ENCODE results near the gene NTSR1.

Gene NTSR1

GRCh38 chr20:62745952-62746288, 37.3 kb downstream of the NTSR1 start:
- TF ChIP-seq, protein P1, sequence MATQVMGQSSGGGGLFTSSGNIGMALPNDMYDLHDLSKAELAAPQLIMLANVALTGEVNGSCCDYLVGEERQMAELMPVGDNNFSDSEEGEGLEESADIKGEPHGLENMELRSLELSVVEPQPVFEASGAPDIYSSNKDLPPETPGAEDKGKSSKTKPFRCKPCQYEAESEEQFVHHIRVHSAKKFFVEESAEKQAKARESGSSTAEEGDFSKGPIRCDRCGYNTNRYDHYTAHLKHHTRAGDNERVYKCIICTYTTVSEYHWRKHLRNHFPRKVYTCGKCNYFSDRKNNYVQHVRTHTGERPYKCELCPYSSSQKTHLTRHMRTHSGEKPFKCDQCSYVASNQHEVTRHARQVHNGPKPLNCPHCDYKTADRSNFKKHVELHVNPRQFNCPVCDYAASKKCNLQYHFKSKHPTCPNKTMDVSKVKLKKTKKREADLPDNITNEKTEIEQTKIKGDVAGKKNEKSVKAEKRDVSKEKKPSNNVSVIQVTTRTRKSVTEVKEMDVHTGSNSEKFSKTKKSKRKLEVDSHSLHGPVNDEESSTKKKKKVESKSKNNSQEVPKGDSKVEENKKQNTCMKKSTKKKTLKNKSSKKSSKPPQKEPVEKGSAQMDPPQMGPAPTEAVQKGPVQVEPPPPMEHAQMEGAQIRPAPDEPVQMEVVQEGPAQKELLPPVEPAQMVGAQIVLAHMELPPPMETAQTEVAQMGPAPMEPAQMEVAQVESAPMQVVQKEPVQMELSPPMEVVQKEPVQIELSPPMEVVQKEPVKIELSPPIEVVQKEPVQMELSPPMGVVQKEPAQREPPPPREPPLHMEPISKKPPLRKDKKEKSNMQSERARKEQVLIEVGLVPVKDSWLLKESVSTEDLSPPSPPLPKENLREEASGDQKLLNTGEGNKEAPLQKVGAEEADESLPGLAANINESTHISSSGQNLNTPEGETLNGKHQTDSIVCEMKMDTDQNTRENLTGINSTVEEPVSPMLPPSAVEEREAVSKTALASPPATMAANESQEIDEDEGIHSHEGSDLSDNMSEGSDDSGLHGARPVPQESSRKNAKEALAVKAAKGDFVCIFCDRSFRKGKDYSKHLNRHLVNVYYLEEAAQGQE (IDR thresholded peaks at IDR 0.05; ENCODE audit: insufficient replicate concordance, low read depth): no peak
- no peak for TF ChIP-seq GABPA (IDR thresholded peaks at IDR 0.05; ENCODE audit: low read depth)
- TF ChIP-seq POLR2AphosphoS5 (IDR thresholded peaks at IDR 0.05; ENCODE audit: low read depth): no peak
- TF ChIP-seq CTCF (IDR thresholded peaks at IDR 0.05; ENCODE audit: insufficient read depth, low read length): no peak
- TF ChIP-seq SPI1 (IDR thresholded peaks at IDR 0.05; ENCODE audit: borderline replicate concordance, low read depth): no peak
- H3K27me3 ChIP-seq (ENCODE audit: insufficient read depth, poor library complexity, severe bottlenecking): no peaks in the 10 kb centered on the region

DNA sequence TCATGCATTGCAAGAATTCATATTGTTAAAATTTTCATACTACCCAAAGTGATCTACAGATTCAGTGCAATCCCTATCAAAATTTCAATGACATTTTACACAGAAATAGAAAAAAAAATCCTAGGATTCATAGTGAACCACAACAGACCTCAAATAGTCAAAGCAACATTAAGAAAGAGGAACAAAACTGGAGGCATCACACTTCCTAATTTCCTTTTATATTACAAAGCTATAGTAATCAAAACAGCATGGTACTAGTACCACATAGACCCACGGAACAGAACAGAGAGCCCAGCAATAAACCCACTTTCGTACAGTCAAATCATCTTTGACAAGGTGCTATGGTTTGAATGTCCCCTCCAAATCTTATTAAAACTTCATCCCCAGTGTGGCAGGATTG, 39.7 kb downstream of the NTSR1 start:
- no peak overlapping the region for H3K27ac ChIP-seq (replicated peaks)
- H3K27me3 ChIP-seq (ENCODE audit: insufficient read depth, poor library complexity, severe bottlenecking): no peaks in the 10 kb centered on the region
- no peak for DNase-seq (ENCODE audit: low read depth in 1 of 2, low spot score in 1 of 2)
- TF ChIP-seq POLR2AphosphoS5 (IDR thresholded peaks at IDR 0.05; ENCODE audit: low read depth) (no peak), SPI1 (IDR thresholded peaks at IDR 0.05; ENCODE audit: borderline replicate concordance, low read depth) (peak; percentile 58; the same call in 1 of the 2 replicates)
- no peak overlapping the region for H3K4me3 ChIP-seq (replicated peaks; ENCODE audit: insufficient read depth, low read length)

More at GRCh38 chr20:62745952-62746288, 37.3 kb downstream of the NTSR1 start:
- Histone ChIP-seq H3K4me3 (replicated peaks; ENCODE audit: insufficient read depth, low read length) (no peak overlapping the region), H3K27ac (replicated peaks) (no peak overlapping the region)
- DNase-seq (ENCODE audit: low read depth in 1 of 2, low spot score in 1 of 2): no peak

- no peaks in the 10 kb centered on the region for H3K27me3 ChIP-seq (ENCODE audit: insufficient read depth, poor library complexity, severe bottlenecking)
- no peak for DNase-seq (ENCODE audit: low read depth in 1 of 2, low spot score in 1 of 2)
- H3K4me3 ChIP-seq (replicated peaks; ENCODE audit: insufficient read depth, low read length): no peak overlapping the region
- no peak overlapping the region for H3K27ac ChIP-seq (replicated peaks)
- no peak for TF ChIP-seq SPI1 (IDR thresholded peaks at IDR 0.05; ENCODE audit: borderline replicate concordance, low read depth)
- TF ChIP-seq, protein P1 (IDR thresholded peaks at IDR 0.05; ENCODE audit: insufficient replicate concordance, low read depth): no peak
- TF ChIP-seq CTCF (IDR thresholded peaks at IDR 0.05; ENCODE audit: insufficient read depth, low read length): no peak
- no peak for TF ChIP-seq GABPA (IDR thresholded peaks at IDR 0.05; ENCODE audit: low read depth)
- TF ChIP-seq POLR2AphosphoS5 (IDR thresholded peaks at IDR 0.05; ENCODE audit: low read depth): no peak
These were observed 41.3 kb downstream of the NTSR1 start for GRCh38 chr20:62749851-62750445.

DNA sequence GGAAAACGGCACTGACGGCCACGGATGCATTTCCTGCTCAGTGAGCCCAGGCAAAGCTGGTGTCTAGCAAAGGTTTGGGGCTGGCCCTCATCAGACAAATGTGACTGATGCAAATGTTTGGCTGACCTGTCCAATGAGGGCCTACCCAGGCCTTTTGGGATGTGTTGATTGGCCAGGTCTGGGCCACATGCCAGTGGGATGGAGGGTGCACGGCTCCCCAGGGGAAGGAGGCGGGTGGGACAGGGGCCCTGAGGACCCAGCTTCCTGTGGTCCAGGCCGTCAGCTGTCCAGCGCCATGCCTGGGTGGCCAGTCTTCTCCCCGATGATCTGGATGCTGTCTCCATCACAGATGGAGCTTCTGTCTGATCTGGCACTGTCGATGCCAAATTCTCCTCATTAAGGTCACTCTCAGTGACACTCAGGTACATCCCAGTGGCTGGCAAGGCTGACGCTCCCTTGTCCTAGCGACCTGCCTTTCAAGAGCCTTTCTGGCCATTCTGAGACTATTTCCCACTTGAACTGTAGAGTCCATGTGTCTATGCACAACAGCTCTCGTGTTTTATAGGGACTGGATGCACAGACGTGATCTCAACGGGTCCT, 43.0 kb downstream of the NTSR1 start:
- DNase-seq (ENCODE audit: low read depth in 1 of 2, low spot score in 1 of 2): no peak
- H3K27me3 ChIP-seq (ENCODE audit: insufficient read depth, poor library complexity, severe bottlenecking): no peaks in the 10 kb centered on the region
- H3K4me3 ChIP-seq (replicated peaks; ENCODE audit: insufficient read depth, low read length): no peak overlapping the region
- H3K27ac ChIP-seq (replicated peaks): no peak overlapping the region
- TF ChIP-seq CTCF (IDR thresholded peaks at IDR 0.05; ENCODE audit: insufficient read depth, low read length) (no peak), GABPA (IDR thresholded peaks at IDR 0.05; ENCODE audit: low read depth) (no peak), POLR2AphosphoS5 (IDR thresholded peaks at IDR 0.05; ENCODE audit: low read depth) (no peak), SPI1 (IDR thresholded peaks at IDR 0.05; ENCODE audit: borderline replicate concordance, low read depth) (no peak)
- TF ChIP-seq, protein P1 (IDR thresholded peaks at IDR 0.05; ENCODE audit: insufficient replicate concordance, low read depth): no peak
